WERI-Rb-1 (cell line): Measurements from ENCODE around the gene TMED4.

Source experiments
- DNase-seq: peaks from one replicate; pipeline ENCODE4 v3.0.0-alpha.2; 2020
- H3K27ac ChIP-seq: fragments of 250-450 bp; sonication (Bioruptor Pico); 2 replicates; pipeline ENCODE4 v1.5.1; 2020; ENCODE audit warnings: mild to moderate bottlenecking, moderate library complexity
- H3K27me3 ChIP-seq: fragments of 250-450 bp; sonication (Bioruptor Pico); 2 replicates; pipeline ENCODE4 v1.5.1; 2021; ENCODE audit warnings: mild to moderate bottlenecking, low read depth, moderate library complexity; ENCODE audit not compliant: insufficient read depth, severe bottlenecking
- H3K36me3 ChIP-seq: fragments of 250-450 bp; sonication (Bioruptor Pico); 2 replicates; pipeline ENCODE4 v1.5.1; 2020; ENCODE audit warnings: mild to moderate bottlenecking, moderate library complexity
- H3K4me3 ChIP-seq: 2 replicates; pipeline ENCODE4 v1.5.1; 2011; ENCODE audit warnings: low read depth, mild to moderate bottlenecking, control low read depth, low read length
- H3K9me3 ChIP-seq: fragments of 250-450 bp; sonication (Bioruptor Pico); 2 replicates; pipeline ENCODE4 v1.5.1; 2021; ENCODE audit warnings: mild to moderate bottlenecking, moderate library complexity; ENCODE audit not compliant: severe bottlenecking
- CTCF ChIP-seq: IDR thresholded peaks from 2 replicates; pipeline ENCODE4 v1.5.1; 2011; ENCODE audit warnings: low read depth, mild to moderate bottlenecking, control low read depth, inconsistent platforms, low read length

Gene TMED4

GRCh38 chr7:44625526-44626471 lies 43.8 kb upstream of the TMED4 start:
- Histone ChIP-seq H3K36me3 (peaks cover 39% of the 10 kb centered on the region), H3K9me3 (no peaks in the 10 kb centered on the region), H3K27ac (no peak overlapping the region), H3K4me3 (no peak overlapping the region), H3K27me3 (no peaks in the 10 kb centered on the region)
- no peak for TF ChIP-seq CTCF
- DNase-seq: no peak

GRCh38 chr7:44624318-44624717 lies 42.3 kb upstream of the TMED4 start:
- Histone ChIP-seq H3K27me3 (no peaks in the 10 kb centered on the region), H3K4me3 (no peak overlapping the region), H3K27ac (no peak overlapping the region), H3K36me3 (peaks cover 40% of the 10 kb centered on the region), H3K9me3 (no peaks in the 10 kb centered on the region)
- TF ChIP-seq CTCF: no peak
- no peak for DNase-seq

GRCh38 chr7:44622342-44623151 lies 40.5 kb upstream of the TMED4 start:
- DNase-seq: no peak
- H3K27ac ChIP-seq: no peak overlapping the region
- H3K9me3 ChIP-seq: no peaks in the 10 kb centered on the region
- no peak for TF ChIP-seq CTCF
- no peak overlapping the region for H3K4me3 ChIP-seq
- peaks cover 32% of the 10 kb centered on the region for H3K36me3 ChIP-seq
- H3K27me3 ChIP-seq: no peaks in the 10 kb centered on the region

GRCh38 chr7:44621750-44622103 lies 39.7 kb upstream of the TMED4 start:
- Histone ChIP-seq H3K36me3 (peaks cover 26% of the 10 kb centered on the region), H3K27ac (no peak overlapping the region), H3K27me3 (no peaks in the 10 kb centered on the region), H3K9me3 (no peaks in the 10 kb centered on the region), H3K4me3 (no peak overlapping the region)
- no peak for TF ChIP-seq CTCF
- DNase-seq: no peak

- DNase-seq: no peak
- Histone ChIP-seq H3K27me3 (no peaks in the 10 kb centered on the region), H3K36me3 (peaks cover 21% of the 10 kb centered on the region), H3K27ac (no peak overlapping the region), H3K4me3 (no peak overlapping the region), H3K9me3 (no peaks in the 10 kb centered on the region)
- TF ChIP-seq CTCF: no peak
These were observed 39.2 kb upstream of the TMED4 start for GRCh38 chr7:44621034-44621749.
